Ectodermal cell (in vitro differentiated cells): ENCODE measurements around the gene EBNA1BP2. TPM values are rescaled to one million over a fixed set of nuclear protein-coding genes. Genes with fewer than 3 reads are reported as not detected.
A peak's percentile ranks its signal among the peaks of the same experiment; 100 is the strongest.
"Not testable (repeated sequence)": the region's sequence is repeated elsewhere in the genome, so short reads cannot be mapped to it uniquely, and the experiment has no call there.

Source experiments
- H3K27ac ChIP-seq: 2 replicates; pipeline ENCODE4 v1.7.0; 2013; ENCODE audit warnings: mild to moderate bottlenecking, low read depth, low read length; ENCODE audit not compliant: insufficient read depth, poor library complexity, severe bottlenecking
- H3K27me3 ChIP-seq: 2 replicates; pipeline ENCODE4 v1.7.0; 2013; ENCODE audit warnings: mild to moderate bottlenecking, low read length; ENCODE audit not compliant: insufficient read depth, control insufficient read depth, poor library complexity, severe bottlenecking
- H3K36me3 ChIP-seq: one replicate; pipeline ENCODE4 v1.7.0; 2013; ENCODE audit warnings: low read length; ENCODE audit not compliant: control insufficient read depth, insufficient read depth
- H3K4me1 ChIP-seq: one replicate; pipeline ENCODE4 v1.7.0; 2013; ENCODE audit warnings: low read length; ENCODE audit not compliant: control insufficient read depth, insufficient read depth
- H3K4me3 ChIP-seq: 2 replicates; pipeline ENCODE4 v1.7.0; 2013; ENCODE audit warnings: low read depth, low read length, control low read depth; ENCODE audit not compliant: insufficient read depth
- H3K9me3 ChIP-seq: 2 replicates; pipeline ENCODE4 v1.7.0; 2013; ENCODE audit warnings: mild to moderate bottlenecking, low read length, moderate library complexity; ENCODE audit not compliant: control insufficient read depth
- WGBS, 2 experiments: methylation state at CpG; one replicate each; pipeline ENCODE4 v1.1.7; 2013; ENCODE audit warnings: missing lambda C conversion rate in 2 of 2; 5-methylcytosine and 5-hydroxymethylcytosine counted together
- polyA plus RNA-seq, 4 experiments: library from polyadenylated mRNA; stranded (reverse); fragments of 50-300 nt; gene quantifications; one replicate each; pipeline ENCODE4 v1.2.3, GENCODE V29; 2013

EBNA1BP2 gene, protein sequence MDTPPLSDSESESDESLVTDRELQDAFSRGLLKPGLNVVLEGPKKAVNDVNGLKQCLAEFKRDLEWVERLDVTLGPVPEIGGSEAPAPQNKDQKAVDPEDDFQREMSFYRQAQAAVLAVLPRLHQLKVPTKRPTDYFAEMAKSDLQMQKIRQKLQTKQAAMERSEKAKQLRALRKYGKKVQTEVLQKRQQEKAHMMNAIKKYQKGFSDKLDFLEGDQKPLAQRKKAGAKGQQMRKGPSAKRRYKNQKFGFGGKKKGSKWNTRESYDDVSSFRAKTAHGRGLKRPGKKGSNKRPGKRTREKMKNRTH
- polyA plus RNA-seq (2013, experiment 1 of 4) = 72.6 TPM
- 65.3 TPM for polyA plus RNA-seq (2013, experiment 2 of 4)
- 65.6 TPM for polyA plus RNA-seq (2013, experiment 3 of 4)
- 68.2 TPM for polyA plus RNA-seq (2013, experiment 4 of 4)

DNA sequence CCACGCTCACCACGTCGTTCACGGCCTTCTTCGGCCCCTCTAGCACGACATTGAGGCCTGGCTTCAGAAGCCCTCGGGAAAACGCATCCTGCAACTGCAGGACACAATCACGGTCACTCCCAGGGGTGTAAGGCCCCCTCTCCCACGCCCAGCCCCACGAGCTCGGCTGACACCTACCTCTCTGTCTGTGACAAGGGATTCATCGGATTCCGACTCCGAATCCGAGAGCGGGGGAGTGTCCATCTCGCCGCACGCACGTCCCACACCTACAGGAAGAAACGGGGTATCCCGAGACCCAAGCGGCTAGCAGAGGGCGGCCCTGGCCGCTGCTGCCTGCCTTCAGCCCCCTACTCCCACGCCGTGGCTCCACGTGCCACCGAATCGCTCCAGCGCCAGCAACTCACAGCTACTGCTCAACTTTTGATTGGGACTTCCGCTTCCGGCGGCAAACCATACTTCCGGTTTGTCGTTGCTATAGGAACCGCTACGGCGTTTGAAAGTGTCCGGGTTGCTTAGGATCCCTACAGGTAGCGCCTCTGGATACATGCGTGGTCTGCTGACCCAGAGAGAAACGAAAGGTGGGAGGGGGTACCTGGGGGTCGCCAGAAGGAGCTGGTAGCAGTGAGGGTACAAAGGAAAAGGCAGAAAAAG is at the start of gene EBNA1BP2, which contains the start of gene CFAP57:
Gene EBNA1BP2 (minus strand): TSS at position 415 of the 651 bp plus-strand sequence. CDS start 172 bp downstream, at position 243.
Gene CFAP57 (plus strand): TSS at position 455 of the 651 bp plus-strand sequence. CDS start 424 bp downstream, outside the sequence.
- Histone ChIP-seq H3K4me1 (peaks cover 6% of the 10 kb centered on the region), H3K36me3 (peaks cover 9% of the 10 kb centered on the region), H3K4me3 (peak within 1 kb of the TSS; percentile 86), H3K27me3 (peaks cover 16% of the 10 kb centered on the region), H3K9me3 (no peaks in the 10 kb centered on the region), H3K27ac (peak within 1 kb of the TSS; percentile 75)
- WGBS, 2 experiments = 1% methylated on average over 45 of the region's 45 CpGs

DNA sequence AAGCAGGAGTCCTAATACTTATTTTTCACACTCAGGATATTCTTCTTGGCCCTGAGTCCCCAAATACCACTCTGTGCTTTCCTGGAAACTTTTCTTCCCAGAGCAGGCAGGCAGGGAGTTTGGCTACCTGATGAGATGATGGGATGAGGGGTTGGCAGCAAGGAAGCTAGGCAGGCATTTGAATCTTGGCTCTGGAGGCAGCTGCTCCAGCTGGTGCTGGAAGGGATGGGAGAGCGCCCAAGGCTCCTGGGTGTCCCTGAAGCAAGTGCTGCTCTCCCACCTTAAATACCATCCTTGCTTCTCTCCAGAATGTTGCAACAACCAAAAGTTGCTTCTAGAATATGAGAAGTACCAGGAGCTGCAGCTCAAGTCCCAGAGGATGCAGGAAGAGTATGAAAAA is 49.7 kb upstream of the EBNA1BP2 start:
- Histone ChIP-seq H3K4me1 (no peaks in the 10 kb centered on the region), H3K4me3 (no peak overlapping the region), H3K9me3 (no peaks in the 10 kb centered on the region), H3K27ac (no peak overlapping the region), H3K27me3 (no peaks in the 10 kb centered on the region), H3K36me3 (no peaks in the 10 kb centered on the region)
- 95 to 100% methylated on average over 1 of the region's 1 CpG for whole genome bisulfite sequencing, 2 experiments

DNA sequence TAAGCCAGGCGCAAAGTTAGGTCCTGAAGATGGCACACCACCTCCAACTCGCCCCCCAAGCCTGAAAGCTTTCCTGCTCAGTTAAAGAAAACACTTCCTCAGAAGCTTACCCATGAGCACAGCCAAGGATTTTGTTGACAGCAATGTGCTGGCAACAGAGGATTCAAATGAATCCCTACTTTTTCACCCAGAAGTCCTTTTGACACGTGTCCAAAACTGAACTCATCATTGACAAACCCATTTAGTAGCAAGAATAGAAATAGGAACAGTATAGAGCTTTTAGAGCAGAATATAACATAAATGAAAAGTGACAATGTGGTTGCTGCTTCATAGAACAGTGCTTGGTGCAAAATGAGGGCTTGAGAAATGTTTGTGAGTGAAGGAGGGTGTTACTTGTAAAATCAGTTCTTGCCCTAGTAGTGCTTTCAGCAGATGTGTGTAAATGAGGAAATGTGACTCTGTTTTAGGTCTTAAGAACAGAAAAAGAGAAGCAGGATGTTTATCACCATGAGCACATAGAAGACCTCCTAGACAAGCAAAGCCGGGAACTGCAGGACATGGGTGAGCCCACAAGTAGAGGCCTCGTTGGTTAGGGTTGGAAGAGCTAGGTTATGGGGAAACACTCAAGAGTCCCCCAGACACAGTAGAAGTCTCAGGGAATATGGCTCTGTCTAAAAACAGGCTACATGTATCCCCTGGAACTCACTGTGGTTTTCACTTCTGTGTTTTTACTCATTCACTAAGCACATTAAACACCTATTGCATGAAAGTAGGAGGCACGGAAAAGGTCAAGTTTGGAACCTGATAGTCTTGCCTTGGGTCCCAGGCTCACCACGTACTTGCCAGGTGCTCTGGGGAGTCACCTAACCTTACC is 49.1 kb upstream of the EBNA1BP2 start:
- Histone ChIP-seq H3K27ac (no peak overlapping the region), H3K4me3 (no peak overlapping the region), H3K36me3 (no peaks in the 10 kb centered on the region), H3K9me3 (no peaks in the 10 kb centered on the region), H3K27me3 (no peaks in the 10 kb centered on the region), H3K4me1 (no peaks in the 10 kb centered on the region)
- 87 to 89% methylated on average over 7 of the region's 7 CpGs for WGBS, 2 experiments

DNA sequence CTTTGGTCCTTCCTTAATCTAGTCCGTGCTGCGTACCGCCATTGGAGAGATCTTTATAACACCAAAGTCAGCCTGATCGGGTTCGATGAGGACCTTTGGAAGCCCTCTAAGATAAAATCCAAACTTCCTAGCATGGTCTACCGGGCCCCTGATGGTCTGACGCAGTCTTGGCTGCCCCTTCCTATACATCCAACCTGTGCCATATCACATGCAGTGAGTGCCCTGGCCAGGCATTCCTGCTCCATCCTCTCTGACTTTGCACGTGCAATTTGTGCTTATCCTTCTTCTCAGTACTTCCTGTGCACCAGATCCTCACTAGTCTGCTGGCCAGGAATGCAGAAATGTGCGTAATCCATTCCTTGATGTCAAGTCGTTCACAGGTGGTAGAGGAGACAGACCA is 45.7 kb upstream of the EBNA1BP2 start:
- Histone ChIP-seq H3K27me3 (no peaks in the 10 kb centered on the region), H3K4me3 (no peak overlapping the region), H3K9me3 (no peaks in the 10 kb centered on the region), H3K4me1 (no peaks in the 10 kb centered on the region), H3K27ac (no peak overlapping the region), H3K36me3 (no peaks in the 10 kb centered on the region)
- WGBS, 2 experiments = 94% methylated on average over 10 of the region's 10 CpGs

DNA sequence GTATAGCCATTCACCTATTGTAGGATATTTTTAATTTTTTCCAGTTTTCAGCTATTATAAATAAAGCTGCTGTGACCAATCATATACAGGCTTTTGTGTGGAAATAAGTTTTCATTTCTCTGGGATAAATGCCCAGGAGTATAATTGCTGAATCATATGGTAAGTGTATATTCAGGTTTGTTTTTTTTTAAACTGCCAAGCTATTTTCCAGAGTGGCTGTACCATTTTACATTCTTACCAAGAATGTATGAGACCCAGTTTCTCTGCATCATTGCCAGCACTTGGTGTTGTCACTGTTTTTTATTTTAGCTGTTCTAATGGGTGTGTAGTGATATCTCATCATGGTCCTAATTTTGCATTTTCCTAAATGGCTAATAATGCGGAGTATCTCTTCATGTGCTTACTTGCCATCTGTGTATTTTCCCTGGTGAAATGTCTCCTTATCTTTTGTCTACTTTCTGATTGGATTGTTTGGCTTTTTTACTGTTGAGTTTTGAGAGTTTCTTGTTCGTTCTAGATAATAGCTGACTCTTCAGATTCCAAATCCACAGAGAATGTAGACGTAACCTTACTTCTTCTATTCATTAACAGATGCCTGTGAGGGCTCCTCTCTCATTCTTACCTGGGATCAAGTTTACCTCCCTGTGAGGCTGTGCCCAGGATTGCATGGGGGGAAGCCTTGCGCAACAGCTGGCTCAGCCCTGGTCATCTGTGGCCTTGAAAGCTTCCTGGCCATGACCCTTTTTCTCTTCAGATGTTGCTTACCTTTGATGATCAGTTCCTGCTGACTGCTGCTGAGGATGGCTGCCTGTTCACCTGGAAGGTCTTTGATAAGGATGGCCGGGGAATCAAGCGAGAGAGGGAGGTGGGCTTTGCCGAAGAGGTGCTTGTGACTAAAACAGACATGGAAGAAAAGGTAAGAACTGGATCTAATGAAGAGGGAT is 42.7 kb upstream of the EBNA1BP2 start:
- H3K4me1 ChIP-seq = no peaks in the 10 kb centered on the region
- H3K9me3 ChIP-seq = no peaks in the 10 kb centered on the region
- no peaks in the 10 kb centered on the region for H3K27me3 ChIP-seq
- H3K27ac ChIP-seq = no peak overlapping the region
- no peaks in the 10 kb centered on the region for H3K36me3 ChIP-seq
- H3K4me3 ChIP-seq = no peak overlapping the region
- WGBS, 2 experiments = 78 to 81% methylated on average over 7 of the region's 7 CpGs

DNA sequence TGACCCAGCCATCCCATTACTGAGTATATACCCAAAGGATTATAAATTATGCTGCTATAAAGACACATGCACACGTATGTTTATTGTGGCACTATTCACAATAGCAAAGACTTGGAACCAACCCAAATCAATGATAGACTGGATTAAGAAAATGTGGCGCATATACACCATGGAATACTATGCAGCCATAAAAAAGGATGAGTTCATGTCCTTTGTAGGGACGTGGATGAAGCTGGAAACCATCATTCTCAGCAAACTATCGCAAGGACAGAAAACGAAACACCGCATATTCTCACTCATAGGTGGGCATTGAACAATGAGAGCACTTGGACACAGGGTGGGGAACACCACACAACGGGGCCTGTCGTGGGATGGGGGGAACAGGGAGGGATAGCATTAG is 36.2 kb upstream of the EBNA1BP2 start:
- H3K4me1 ChIP-seq, H3K27me3 ChIP-seq, H3K9me3 ChIP-seq, H3K27ac ChIP-seq, H3K4me3 ChIP-seq, H3K36me3 ChIP-seq: not testable (repeated sequence)
- 94% methylated on average over 7 of the region's 8 CpGs for WGBS, 2 experiments

DNA sequence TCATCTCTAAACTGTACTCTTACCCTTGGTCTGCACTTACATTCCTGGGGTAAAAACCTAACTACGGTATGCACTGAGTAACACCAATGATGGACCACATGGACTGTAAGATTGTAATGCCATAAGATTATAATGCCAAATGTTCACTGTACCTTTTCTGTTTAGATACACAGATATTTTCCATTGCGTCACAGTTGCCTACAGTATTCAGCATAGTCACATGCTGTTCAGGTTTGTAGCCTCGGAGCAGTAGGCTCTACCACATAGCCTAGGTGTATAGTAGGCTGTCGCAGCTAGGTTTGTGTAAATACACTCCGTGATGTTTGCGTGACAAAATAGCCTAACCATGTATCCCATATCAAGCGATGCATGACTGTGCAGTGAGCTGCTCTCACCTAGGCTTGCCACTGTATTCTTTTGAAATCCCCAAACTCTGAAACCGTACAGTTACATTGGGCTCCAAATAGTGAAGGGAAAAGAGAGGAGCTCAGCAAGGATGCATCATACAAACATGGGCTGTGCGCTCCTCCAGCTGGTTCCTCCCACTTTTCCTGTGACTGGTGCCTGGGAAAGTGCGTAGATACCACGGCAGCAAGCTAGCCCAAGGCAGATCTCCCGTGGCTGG is 35.3 kb upstream of the EBNA1BP2 start:
- H3K27me3 ChIP-seq = no peaks in the 10 kb centered on the region
- no peaks in the 10 kb centered on the region for H3K36me3 ChIP-seq
- peaks cover 6% of the 10 kb centered on the region for H3K4me1 ChIP-seq
- H3K27ac ChIP-seq = peak overlapping the region; percentile 9
- no peaks in the 10 kb centered on the region for H3K9me3 ChIP-seq
- H3K4me3 ChIP-seq = no peak overlapping the region
- 95% methylated on average over 12 of the region's 12 CpGs for WGBS, 2 experiments

DNA sequence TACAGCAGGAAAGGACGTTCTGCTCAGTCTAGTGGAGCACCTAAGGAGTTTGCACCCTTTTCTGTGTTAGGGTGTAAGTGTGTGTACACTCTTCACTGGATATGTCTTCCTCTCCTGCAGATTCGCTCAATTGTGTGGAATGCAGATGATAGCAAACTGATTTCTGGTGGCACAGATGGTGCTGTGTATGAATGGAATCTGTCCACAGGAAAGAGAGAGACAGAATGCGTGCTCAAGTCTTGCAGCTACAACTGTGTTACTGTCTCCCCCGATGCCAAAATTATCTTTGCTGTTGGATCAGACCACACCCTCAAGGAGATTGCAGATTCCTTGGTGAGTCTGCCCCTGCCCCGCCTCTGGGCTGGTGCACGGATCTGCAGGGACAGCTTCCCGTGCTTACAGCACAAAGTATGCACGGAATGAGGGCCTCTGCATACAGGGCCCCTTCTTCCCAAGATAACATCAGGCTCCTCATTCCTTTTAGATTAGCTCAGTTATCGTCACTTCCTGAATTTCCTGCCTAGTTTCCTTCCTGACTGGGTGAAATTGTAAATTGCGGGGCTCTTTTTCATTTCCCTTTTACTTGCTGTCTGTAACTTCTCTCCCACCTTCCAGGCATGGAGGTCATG is 34.6 kb upstream of the EBNA1BP2 start:
- H3K4me1 ChIP-seq = peaks cover 6% of the 10 kb centered on the region
- H3K9me3 ChIP-seq = no peaks in the 10 kb centered on the region
- 46 to 54% methylated on average over 10 of the region's 10 CpGs for WGBS, 2 experiments
- peak overlapping the region; percentile 9 for H3K27ac ChIP-seq
- no peak overlapping the region for H3K4me3 ChIP-seq
- H3K36me3 ChIP-seq = no peaks in the 10 kb centered on the region
- no peaks in the 10 kb centered on the region for H3K27me3 ChIP-seq

DNA sequence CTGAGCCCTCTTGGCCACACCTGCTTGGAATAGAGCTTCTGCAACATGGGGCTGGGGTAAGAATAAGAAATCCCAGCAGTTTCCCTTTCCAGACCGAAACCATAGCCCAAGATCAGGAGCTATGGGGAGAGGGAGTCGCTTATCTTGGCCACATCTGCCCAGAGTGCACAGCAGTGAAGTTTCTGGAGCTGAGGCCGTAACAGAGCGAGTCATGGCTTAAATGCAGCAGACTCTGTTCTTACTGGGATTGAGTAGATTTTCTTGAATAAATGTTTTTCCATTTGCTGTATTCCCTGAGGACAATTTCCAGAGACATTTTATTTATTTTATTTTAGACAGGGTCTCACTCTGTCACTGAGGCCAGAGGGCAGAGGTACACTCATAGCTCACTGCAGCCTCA is 33.6 kb upstream of the EBNA1BP2 start:
- Histone ChIP-seq H3K27ac (no peak overlapping the region), H3K36me3 (no peaks in the 10 kb centered on the region), H3K4me1 (peaks cover 6% of the 10 kb centered on the region), H3K9me3 (no peaks in the 10 kb centered on the region), H3K27me3 (no peaks in the 10 kb centered on the region), H3K4me3 (no peak overlapping the region)
- 93 to 95% methylated on average over 4 of the region's 4 CpGs for WGBS, 2 experiments
